A549 (cell line): ENCODE results near the gene SLC38A3.

ENCODE experiments used
- CHD2 ChIP-seq: fragments of 150-350 bp; IDR thresholded peaks from 2 replicates; pipeline ENCODE4 v1.6.1; 2014; ENCODE audit warnings: low read length; ENCODE audit not compliant: partially characterized antibody
- FOSL2 ChIP-seq, 2 experiments: fragments of 450-650 bp in 1 of 2; fragments of >200 bp in 1 of 2; sonication (Bioruptor Twin) in 1 of 2; formaldehyde crosslinking; IDR thresholded peaks; 2 replicates each; pipeline versions ENCODE4 v1.5.0 to v1.6.1; 2016 to 2020; ENCODE audit warnings: mild to moderate bottlenecking in 1 of 2, moderate library complexity in 1 of 2
- KDM1A ChIP-seq: fragments of 200-600 bp; sonication (generic); IDR thresholded peaks from 2 replicates; pipeline ENCODE4 v1.6.1; 2016; ENCODE audit warnings: low read depth, mild to moderate bottlenecking
- MAZ ChIP-seq: fragments of 150-350 bp; IDR thresholded peaks from 2 replicates; pipeline ENCODE4 v1.6.1; 2014; ENCODE audit warnings: antibody characterized with exemption, low read depth, low read length, borderline replicate concordance
- MYC ChIP-seq: IDR thresholded peaks from 2 replicates; pipeline ENCODE4 v1.6.1; 2012; ENCODE audit warnings: mild to moderate bottlenecking, inconsistent platforms, low read length, improper control_type of control experiment, borderline replicate concordance
- PHF8 ChIP-seq: fragments of 200-600 bp; sonication (generic); IDR thresholded peaks from 2 replicates; pipeline ENCODE4 v1.6.1; 2016; ENCODE audit warnings: low read depth, mild to moderate bottlenecking, antibody characterized with exemption, moderate library complexity, borderline replicate concordance
- POLR2A ChIP-seq: IDR thresholded peaks from 2 replicates; pipeline ENCODE4 v1.6.1; 2012; ENCODE audit warnings: mild to moderate bottlenecking, low read length
- TF ChIP-seq, protein P1 (sequence below): fragments of >200 bp; sonication (Bioruptor Twin); formaldehyde crosslinking; IDR thresholded peaks from 3 replicates; pipeline ENCODE4 v1.5.1; 2016

- TF ChIP-seq MYC (no peak), POLR2A (no peak), FOSL2 (IDR thresholded peaks at IDR 0.05) (no peak), FOSL2 (CRISPR knock-in tag; IDR thresholded peaks at IDR 0.05) (no peak), MAZ (no peak), CHD2 (no peak), PHF8 (no peak), KDM1A (no peak)
- TF ChIP-seq, protein P1, sequence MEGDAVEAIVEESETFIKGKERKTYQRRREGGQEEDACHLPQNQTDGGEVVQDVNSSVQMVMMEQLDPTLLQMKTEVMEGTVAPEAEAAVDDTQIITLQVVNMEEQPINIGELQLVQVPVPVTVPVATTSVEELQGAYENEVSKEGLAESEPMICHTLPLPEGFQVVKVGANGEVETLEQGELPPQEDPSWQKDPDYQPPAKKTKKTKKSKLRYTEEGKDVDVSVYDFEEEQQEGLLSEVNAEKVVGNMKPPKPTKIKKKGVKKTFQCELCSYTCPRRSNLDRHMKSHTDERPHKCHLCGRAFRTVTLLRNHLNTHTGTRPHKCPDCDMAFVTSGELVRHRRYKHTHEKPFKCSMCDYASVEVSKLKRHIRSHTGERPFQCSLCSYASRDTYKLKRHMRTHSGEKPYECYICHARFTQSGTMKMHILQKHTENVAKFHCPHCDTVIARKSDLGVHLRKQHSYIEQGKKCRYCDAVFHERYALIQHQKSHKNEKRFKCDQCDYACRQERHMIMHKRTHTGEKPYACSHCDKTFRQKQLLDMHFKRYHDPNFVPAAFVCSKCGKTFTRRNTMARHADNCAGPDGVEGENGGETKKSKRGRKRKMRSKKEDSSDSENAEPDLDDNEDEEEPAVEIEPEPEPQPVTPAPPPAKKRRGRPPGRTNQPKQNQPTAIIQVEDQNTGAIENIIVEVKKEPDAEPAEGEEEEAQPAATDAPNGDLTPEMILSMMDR = no peak
Observed at GRCh38 chr3:50217681-50218080, 12.6 kb downstream of the SLC38A3 start.
